GM12864 (cell line): ENCODE results near the gene XPO6.

Experiments used
- DNase-seq: peaks from one replicate; pipeline ENCODE4 v3.0.0-alpha.2; 2011; ENCODE audit warnings: low read depth
- H3K4me3 ChIP-seq: 2 replicates; pipeline ENCODE4 v1.5.1; 2011; ENCODE audit warnings: mild to moderate bottlenecking, low read depth, low read length, control low read depth
- TF ChIP-seq, protein P1 (sequence below): IDR thresholded peaks from 2 replicates; pipeline ENCODE4 v1.5.1; 2011; ENCODE audit warnings: low read depth, mild to moderate bottlenecking, moderate library complexity, low read length, control low read depth, inconsistent platforms; ENCODE audit errors: missing control alignments

Gene XPO6

DNA sequence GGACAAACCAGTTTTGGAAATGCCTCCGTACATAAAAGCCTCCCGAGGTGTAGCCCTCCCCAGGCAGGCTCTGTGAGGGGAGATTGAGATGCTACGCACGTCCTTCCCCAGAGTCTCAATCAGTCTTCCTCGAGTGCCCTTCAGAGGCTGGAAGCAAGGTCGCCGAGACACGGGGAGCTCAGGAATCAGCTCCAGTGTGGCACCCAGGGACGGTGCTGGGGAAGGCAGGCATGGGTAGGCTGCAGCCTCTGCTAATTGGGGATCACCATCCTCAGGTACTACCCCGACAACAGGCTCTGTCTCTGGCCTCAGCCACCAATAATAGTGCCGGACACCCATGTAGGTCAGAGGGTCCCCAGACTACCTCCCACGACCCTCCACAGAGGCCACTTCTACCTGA is 120.1 kb downstream of the XPO6 start:
- TF ChIP-seq, protein P1, sequence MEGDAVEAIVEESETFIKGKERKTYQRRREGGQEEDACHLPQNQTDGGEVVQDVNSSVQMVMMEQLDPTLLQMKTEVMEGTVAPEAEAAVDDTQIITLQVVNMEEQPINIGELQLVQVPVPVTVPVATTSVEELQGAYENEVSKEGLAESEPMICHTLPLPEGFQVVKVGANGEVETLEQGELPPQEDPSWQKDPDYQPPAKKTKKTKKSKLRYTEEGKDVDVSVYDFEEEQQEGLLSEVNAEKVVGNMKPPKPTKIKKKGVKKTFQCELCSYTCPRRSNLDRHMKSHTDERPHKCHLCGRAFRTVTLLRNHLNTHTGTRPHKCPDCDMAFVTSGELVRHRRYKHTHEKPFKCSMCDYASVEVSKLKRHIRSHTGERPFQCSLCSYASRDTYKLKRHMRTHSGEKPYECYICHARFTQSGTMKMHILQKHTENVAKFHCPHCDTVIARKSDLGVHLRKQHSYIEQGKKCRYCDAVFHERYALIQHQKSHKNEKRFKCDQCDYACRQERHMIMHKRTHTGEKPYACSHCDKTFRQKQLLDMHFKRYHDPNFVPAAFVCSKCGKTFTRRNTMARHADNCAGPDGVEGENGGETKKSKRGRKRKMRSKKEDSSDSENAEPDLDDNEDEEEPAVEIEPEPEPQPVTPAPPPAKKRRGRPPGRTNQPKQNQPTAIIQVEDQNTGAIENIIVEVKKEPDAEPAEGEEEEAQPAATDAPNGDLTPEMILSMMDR = no peak
- no peak for DNase-seq
- H3K4me3 ChIP-seq = no peak overlapping the region

DNA sequence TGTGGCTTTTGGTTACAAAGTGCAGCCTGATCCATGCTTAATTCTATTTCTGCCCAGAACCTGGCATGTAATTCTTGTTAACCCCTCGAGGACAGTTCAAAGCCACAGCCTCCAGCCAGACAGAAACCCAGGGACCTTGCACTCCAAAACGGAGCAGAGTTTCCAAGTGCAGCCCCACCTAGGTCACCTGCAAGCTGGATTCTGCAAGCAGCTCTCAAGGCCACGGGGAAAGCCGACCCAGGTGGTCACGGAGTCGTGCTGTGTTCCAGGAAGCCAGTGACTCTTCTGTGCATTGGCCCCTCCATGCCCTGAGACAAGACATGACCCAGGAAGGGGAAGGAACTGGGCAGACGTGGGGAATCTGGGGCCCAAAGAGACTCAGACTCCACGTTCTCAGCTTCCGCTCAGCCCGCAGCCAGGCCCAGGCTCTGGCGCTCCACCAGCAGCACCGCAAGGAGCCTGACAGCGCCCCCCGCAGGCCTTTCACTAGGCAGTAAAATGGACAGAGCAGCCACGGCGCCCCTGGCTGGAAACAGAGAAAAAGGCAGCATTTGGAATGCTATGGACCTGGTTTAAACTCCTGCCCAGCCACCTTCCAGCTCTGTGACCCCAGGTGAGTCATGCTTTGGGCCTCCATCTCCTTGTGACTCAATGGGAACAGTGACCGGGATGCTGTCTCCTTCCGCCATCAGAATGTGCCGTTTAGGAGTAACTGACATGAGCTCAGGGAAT is 121.0 kb downstream of the XPO6 start:
- no peak for DNase-seq
- TF ChIP-seq, protein P1 = peak; percentile 17
- no peak overlapping the region for H3K4me3 ChIP-seq

DNA sequence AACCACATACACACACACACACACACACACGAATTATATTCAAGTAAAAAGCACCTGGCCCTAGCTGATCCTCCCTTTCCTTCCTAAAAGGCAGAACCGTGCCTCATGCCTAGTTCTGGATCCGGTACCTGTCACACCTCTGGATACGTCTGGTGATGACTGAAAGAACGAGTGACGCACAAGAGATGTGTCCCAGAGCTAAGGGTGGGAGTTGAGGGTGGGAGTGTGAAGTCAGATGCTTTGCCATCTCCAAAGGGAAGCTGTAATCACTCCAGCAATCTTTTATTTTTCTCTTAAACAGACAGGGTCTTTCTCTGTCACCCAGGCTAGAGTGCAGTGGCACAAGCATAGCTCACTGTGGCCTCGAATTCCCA is 121.8 kb downstream of the XPO6 start:
- no peak for DNase-seq
- TF ChIP-seq, protein P1 = no peak
- H3K4me3 ChIP-seq = no peak overlapping the region

DNA sequence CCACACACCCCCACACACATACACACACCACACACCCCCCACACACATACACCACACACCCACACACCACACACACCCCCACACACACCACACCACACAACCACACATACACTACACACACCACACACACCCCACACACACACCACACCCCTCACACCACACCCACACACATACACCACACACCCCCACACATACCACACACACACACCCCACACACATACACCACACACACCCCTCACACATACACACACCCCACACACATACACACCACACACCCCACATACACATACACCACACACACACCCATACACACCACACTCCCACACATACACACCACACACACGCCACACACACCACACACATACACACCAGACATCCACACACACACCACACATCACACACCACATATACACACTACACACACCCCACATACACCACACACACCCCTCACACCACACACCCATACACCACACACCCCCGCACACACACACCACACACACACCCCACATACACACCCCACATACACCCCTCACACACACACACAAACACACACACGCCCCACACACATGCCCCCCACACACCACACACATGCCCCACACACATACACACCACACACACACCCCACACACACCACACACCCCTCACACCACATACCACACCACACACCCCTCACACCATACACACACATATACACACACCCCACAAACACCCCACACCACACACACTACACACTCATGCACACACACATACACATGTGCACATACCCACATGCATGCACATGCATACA is 122.4 kb downstream of the XPO6 start:
- DNase-seq = no peak
- TF ChIP-seq, protein P1 = no peak
- no peak overlapping the region for H3K4me3 ChIP-seq

DNA sequence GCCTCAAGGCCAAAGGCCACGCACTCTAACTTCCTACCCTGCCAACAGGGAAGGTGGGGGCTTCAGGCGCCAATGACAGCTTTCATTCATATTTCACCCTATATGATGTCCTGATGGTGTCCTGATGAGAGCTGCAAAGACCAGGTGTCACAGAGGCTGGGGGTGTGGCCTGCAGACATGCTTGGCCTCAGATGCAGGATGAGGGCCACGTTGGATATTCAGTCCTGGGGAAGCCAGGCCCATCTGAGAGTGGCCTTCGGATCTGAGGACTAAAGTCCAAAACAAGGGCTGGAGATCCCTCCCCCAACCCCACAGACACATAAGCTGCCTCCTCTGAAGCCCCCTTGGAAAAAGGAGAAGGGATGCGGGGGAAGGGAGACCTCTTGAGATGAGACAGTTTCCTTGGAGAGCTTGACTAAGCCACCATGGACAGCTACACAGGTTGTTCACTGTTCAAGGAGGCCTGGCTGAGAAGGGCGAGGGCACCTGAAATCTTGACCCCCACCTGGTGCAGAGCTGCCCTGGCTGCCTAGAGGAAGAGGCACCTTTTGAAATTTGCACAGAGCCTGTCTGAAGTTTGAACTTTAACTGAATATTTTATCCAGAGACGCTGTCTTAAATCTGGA is 124.0 kb downstream of the XPO6 start:
- no peak for DNase-seq
- TF ChIP-seq, protein P1 = no peak
- H3K4me3 ChIP-seq = no peak overlapping the region

DNA sequence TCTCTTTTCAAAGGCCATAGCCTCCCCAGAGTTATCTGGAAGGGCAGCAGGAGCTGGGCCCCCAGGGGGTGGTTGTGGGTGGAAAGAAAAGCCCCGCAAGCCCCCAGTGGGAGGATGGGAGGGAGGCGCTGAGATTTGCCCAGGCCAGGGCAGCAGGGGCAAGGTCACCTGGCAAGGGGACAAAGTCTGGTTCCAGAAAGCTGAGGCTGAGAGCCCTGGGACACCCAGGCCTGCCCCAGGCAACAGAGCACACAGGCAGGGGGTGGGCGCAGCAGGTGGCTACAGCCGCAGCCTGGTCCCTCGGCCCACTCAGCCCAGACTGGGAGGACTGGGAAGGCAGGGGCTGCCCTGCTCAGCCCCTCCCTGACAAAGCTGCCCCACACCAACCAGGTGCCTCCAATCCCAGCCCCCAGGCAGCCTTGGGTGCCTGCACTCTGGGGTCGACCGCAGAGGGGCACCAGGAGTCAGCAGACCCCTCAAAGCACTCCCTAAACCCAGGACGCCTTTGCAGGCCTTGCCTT is 124.6 kb downstream of the XPO6 start:
- TF ChIP-seq, protein P1 = no peak
- no peak overlapping the region for H3K4me3 ChIP-seq

More for the DNA sequence above, 124.6 kb downstream of the XPO6 start:
- no peak for DNase-seq
